CMK (cell line): Measurements from ENCODE around the gene RGS2.

Source experiments
- DNase-seq: peaks from one replicate; pipeline ENCODE4 v3.0.0-alpha.2; 2010; ENCODE audit warnings: low read depth

The RGS2 gene, protein sequence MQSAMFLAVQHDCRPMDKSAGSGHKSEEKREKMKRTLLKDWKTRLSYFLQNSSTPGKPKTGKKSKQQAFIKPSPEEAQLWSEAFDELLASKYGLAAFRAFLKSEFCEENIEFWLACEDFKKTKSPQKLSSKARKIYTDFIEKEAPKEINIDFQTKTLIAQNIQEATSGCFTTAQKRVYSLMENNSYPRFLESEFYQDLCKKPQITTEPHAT

GRCh38 chr1:192808518-192809306 lies at the start of gene RGS2:
TSS of gene RGS2 (plus strand) at chr1:192809039. CDS start at chr1:192809072, 33 bp downstream.
- DNase-seq: peak; percentile 63

DNA sequence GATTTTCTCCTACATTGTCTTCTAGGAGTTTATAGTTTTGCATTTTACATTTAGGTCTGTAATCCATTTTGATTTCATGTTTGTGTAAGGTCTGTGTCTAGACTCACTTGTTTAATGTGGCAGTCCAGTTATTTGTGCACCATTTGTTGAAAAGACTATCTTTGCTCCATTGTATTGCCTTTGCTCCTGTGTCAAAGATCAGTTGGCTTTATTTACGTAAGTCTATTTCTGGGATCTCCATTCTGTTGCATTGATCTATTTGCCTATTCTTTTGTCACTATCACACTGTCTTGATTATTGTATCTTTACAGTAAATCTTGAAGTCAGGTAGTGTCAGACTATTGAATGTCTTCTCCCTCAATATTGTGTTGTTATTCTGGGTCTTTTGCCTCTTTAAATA lies 49.7 kb upstream of the RGS2 start:
- no peak for DNase-seq

GRCh38 chr1:192762265-192762664 lies 46.6 kb upstream of the RGS2 start:
- DNase-seq: no peak

DNA sequence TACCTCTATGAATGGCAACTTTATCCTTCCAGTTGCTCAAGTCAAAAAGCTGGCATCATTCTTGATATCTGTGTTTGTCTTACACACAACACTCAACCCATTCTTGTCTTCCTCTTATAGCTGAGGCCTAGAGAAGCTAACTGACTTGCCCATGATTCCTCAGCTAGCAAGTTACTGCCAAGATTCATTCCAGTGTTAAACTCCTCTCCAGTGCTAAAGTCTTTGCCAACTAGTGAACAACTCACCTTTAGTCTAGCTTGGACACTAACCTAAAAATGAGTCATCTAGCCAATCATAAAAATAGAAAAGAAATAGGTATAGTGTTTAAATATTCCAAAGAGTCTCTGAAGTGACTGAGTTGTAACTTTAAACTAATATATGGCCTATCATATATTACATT lies 45.6 kb upstream of the RGS2 start:
- DNase-seq: no peak

DNA sequence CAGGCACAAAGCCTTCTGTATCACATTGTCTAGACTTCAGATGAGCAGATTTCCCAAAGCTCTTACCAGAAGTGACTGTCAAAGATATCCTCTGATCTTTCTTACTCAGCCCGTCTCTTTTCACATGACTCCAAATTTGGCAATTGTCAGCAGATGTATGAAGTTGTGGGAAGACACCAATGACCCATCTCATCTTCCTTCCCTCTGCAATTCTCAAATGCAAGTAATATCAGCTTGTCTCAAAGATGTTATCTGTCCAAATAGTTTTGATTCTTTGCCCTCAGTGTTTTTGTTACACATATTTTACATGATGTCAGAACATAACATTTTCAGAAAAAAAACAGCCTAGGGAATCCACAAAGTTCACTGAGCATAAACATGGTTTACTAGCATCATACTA lies 45.1 kb upstream of the RGS2 start:
- DNase-seq: no peak

DNA sequence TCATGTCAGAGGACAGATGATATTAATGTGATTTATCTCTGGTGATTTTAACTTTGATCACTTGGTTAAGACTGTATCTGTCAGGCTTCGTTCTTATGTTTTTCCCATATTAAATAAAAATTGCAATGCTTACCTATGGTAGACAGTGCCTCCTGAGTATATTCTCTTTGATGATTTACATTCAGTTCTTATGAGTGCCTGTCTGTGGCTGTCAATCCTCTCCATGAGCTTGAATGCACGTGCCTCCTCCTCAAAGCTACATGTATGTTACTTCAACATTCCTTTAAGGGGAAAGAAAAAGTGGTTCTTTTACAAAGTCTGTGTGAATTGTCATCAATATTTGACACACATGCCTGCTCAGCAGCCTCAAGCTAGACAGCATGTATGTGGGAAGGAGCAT lies 44.2 kb upstream of the RGS2 start:
- no peak for DNase-seq

DNA sequence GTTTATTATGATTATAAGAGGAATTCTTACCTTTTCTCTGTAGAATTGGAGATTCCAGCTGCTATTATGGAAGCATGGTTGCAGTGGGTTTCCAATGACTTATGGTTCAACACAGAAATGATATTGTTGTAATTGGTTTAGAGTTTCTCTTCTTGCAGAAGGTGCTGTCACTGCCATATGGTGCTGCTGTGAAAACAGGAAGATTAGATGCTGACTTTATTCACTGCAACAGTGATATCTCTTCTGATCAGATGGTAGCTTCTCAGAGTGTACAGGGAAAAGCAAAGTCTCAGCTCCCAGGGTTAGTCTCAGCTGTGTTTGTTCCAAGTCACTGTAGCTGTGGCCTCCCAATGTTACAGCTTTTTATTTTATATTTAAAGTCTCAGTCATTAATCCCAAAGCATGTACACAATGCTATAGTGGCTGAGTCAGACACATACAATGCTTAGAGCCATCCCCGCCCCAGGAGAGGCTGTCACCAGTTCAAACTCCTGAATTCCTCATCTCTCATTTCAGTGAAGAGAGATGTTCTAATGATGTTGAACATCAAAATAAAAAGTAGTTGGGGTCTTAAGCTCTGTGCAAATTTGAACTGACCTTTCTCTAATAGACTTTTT lies 42.7 kb upstream of the RGS2 start:
- no peak for DNase-seq

- no peak for DNase-seq
These were observed 42.0 kb upstream of the RGS2 start for GRCh38 chr1:192766876-192767275.

- no peak for DNase-seq
These were observed 41.0 kb upstream of the RGS2 start for GRCh38 chr1:192767798-192768197.

DNA sequence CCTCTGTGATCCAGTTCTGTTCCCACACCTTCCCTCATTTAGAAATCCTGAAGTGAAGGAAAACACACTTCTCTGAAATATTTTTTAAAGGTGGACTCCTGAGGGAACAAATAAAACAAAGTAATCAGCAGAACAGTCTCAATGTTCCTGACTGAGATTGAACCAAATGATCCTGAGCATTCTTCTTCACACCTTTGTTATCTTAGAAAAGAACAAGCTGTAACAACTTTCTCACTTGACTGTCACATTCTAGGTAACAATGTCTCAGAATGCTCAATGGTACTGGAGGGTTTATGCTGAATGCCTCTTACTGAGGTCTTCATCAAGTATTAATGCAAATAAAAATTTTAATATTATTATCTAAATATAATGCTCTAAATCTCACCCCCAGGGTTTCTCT lies 40.4 kb upstream of the RGS2 start:
- DNase-seq: no peak

- no peak for DNase-seq
These were observed 37.5 kb upstream of the RGS2 start for GRCh38 chr1:192771341-192771740.

DNA sequence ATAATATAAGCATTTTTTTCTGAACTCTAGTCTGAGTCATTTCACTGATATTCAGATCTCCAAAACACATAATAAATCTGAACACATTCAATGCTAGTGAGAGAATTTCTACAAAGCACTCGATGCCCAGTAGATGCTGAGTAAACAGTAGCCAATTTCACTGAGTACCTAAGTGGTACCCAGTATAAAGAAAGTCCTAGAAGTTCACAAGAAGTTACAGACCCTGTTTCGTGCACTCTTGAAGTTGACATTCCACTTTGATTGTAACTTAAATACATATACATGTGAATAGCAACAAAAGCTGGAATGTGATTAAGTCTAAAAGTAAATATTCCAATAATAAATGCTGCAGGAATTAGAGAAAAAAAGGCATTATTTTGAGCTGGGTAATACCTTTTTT lies 33.2 kb upstream of the RGS2 start:
- no peak for DNase-seq

DNA sequence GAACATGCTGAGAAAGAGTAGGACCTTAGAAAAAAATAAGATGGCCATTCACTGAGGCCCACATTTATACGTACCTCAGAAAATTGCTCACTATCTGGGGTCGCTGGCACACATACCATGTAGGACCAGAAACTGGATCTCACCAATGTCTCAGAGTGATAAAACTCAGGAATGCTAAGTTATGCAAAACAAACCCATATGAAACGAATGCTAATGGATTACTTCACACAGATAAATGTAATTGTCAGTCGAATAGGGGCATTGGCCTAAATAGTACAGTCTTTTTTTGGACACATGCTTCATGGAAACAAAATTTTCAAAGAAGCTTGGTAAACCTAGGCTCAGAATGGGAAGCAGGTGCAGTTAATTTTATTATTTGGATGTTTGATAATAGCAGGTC lies 32.6 kb upstream of the RGS2 start:
- DNase-seq: no peak

DNA sequence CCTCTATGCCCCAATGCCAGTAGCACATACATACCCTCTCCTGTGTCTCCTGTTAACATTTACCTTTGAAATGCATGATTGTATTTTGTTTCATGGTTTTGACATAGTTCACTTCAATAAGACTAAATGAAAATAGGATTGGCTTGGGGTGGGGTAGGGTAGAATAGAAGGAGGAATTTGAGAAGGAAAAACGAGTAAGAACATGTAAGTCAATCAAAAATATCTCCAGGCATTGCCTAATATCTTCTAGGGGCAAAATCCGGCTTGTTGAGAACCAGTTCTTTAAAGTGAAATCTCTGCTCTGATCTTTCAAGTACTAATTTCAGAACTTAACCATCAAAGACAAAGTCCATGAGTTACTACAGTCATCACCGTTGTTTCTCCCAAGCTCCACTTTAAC lies 31.8 kb upstream of the RGS2 start:
- DNase-seq: no peak

- DNase-seq: no peak
These were observed 25.0 kb upstream of the RGS2 start for GRCh38 chr1:192783791-192784190.

DNA sequence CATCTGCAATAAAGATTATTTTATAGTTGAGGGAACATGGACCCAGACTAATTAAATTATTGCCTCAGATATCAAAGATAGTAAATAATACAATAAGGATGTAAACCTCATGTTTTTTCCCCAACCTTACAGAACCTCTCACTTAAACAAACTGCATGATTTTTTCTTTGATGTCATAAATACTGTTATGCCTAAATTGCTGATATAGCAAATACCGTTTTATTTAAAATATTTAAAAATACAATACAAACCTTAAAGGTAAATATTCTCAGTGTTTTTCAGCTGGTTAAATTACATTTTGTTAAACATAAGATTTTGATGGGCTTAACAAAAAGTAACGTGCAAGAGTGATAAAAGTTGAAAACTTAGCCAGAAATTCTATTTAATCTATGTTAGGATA lies 24.4 kb upstream of the RGS2 start:
- no peak for DNase-seq

GRCh38 chr1:192786576-192786975 lies 22.3 kb upstream of the RGS2 start:
- DNase-seq: no peak

DNA sequence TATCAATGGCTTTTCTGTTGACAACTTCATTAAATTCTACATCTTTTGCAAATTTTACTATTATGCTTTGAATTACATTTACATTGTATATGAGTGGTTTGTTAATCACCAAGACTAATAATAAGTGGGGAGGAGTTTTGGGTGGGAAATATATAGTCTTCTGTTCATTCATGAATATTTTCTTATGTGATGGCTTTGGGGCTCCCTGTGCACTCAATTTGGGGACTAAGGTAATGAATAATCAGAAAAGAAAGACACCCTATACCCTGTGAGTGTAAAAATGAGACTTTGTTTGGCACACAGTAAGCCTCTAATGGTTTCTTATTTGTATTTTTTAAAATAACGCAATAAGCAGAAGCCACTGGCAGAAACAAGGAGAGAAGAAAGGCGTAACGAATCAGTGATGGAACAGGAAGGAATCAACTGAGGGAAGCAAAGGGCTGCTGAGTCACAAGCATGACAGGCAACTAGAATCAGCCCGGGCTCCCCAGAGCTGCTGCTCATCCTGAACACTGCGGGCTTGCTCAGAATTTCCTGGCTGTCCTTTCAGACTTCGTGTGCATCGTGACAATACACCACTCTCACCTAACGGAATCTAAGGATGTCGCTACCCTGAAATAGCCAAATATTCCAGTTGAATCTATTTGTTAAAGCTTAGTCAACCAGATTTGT lies 20.8 kb upstream of the RGS2 start:
- DNase-seq: no peak

GRCh38 chr1:192789871-192790270 lies 19.0 kb upstream of the RGS2 start:
- no peak for DNase-seq

GRCh38 chr1:192792628-192793027 lies 16.2 kb upstream of the RGS2 start:
- no peak for DNase-seq

DNA sequence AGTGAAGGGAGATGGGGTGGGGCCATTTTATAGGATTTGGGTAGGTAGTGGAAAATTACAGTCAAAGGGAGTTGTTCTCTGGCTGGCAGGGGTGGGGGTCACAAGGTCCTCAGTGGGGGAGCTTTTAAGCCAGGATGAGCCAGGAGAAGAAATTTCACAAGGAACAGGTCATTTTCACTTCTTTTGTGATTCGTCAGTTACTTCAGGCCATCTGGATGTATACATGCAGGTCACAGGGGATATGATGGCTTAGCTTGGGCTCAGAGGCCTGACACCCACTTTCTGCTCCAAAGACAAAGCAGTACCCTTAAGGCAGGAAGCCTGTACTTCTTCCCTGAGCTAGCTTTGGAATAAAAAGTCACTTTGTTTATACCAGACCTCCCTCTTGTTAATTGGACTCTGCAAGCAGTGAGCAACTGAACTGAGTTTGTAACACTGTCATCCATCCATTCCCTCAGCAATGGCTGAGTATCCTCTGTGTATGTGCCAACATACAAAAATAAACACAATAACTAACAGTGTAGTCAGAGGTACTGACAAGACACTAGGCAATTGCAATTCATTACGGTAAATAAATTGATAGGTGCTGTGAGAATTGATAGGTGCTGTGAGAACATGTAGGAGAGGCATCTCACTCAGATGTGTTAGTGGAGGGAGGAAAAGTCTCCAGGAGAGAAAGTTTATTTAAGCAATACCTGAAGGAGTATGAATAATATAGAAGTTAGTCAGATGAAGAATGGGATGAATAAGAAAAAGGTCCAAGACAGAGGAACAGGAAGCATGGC lies 14.7 kb upstream of the RGS2 start:
- no peak for DNase-seq

- DNase-seq: no peak
These were observed 14.1 kb upstream of the RGS2 start for GRCh38 chr1:192794768-192795035.
